SJCRH30 (cell line): ENCODE data around the gene SCEL. TPM values are rescaled to one million over a fixed set of nuclear protein-coding genes. Genes with fewer than 3 reads are reported as not detected.

Source experiments
- DNase-seq, 2 experiments: peaks; one replicate each; pipeline ENCODE4 v3.0.0-alpha.2; 2015 to 2020
- H3K27ac ChIP-seq: fragments of 250-450 bp; sonication (Bioruptor Pico); 2 replicates; pipeline ENCODE4 v1.5.1; 2020; ENCODE audit warnings: mild to moderate bottlenecking, moderate library complexity
- H3K27me3 ChIP-seq: fragments of 250-450 bp; sonication (Bioruptor Pico); 2 replicates; pipeline ENCODE4 v1.5.1; 2020; ENCODE audit warnings: mild to moderate bottlenecking, moderate library complexity
- H3K36me3 ChIP-seq: fragments of 250-450 bp; sonication (Bioruptor Pico); 2 replicates; pipeline ENCODE4 v1.5.1; 2020; ENCODE audit warnings: mild to moderate bottlenecking, moderate library complexity
- H3K4me1 ChIP-seq: fragments of 250-450 bp; sonication (Bioruptor Pico); 2 replicates; pipeline ENCODE4 v1.5.1; 2020; ENCODE audit warnings: mild to moderate bottlenecking, moderate library complexity
- H3K4me3 ChIP-seq: fragments of 250-450 bp; sonication (Bioruptor Pico); 2 replicates; pipeline ENCODE4 v1.5.1; 2020; ENCODE audit warnings: mild to moderate bottlenecking, moderate library complexity
- H3K9me3 ChIP-seq: fragments of 250-450 bp; sonication (Bioruptor Pico); replicated peaks from 2 replicates; pipeline ENCODE4 v1.5.1; 2020; ENCODE audit warnings: mild to moderate bottlenecking, moderate library complexity
- total RNA-seq: library from RNA; depleted of rRNA; stranded (reverse); fragments of >200 nt; shearing (Covaris generic); gene quantifications from 2 replicates; pipeline ENCODE4 v1.2.3, GENCODE V29; 2014

The SCEL gene
- total RNA-seq, 1 experiment from 2014 or later = not detected

DNA sequence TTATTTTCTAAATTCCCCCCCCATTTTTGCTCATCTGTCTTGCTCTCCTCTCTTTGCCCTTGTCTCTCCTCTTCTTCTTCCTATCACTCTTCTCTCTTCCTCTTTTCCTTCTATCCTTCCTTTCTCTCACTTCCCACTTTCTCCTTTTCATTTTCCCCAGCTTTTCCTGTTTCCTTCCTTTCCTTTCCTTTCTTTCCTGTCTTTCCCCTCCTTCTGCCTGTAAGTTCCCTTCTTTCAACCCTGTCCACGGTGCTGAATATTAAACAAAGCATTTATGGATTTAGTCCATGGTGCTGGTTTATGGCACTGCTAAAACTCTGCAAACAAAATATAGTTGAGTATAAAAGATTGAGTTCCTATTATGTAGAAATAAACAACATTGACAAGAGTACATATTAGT, 27.6 kb downstream of the SCEL start:
- Histone ChIP-seq H3K4me1 (no peaks in the 10 kb centered on the region), H3K36me3 (no peaks in the 10 kb centered on the region), H3K4me3 (no peak overlapping the region), H3K27me3 (no peaks in the 10 kb centered on the region), H3K27ac (no peak overlapping the region), H3K9me3 (no peaks in the 10 kb centered on the region)
- peak in 1 of 2 experiments; percentile 40 for DNase-seq

DNA sequence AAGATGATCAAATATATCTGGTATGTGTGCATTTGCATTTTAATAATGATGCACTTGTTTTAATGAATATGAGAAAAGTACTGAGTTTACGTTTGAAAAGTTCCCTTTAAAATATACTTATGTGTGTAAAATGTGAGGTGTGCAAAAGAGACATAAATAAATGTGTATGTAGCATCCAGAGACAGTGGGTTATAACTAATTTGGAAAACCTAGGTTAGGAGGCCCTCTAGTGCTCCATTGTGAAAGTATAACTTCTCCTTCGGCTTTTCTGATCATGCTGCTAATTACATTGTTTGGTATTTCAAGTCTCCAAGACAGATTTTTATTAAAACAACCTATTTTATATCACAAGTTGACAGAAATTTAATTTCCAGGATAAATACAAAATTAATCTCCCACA, 30.1 kb downstream of the SCEL start:
- Histone ChIP-seq H3K4me1 (no peaks in the 10 kb centered on the region), H3K27me3 (no peaks in the 10 kb centered on the region), H3K4me3 (no peak overlapping the region), H3K27ac (no peak overlapping the region), H3K9me3 (no peaks in the 10 kb centered on the region), H3K36me3 (no peaks in the 10 kb centered on the region)
- DNase-seq = peak in 1 of 2 experiments; percentile 44

DNA sequence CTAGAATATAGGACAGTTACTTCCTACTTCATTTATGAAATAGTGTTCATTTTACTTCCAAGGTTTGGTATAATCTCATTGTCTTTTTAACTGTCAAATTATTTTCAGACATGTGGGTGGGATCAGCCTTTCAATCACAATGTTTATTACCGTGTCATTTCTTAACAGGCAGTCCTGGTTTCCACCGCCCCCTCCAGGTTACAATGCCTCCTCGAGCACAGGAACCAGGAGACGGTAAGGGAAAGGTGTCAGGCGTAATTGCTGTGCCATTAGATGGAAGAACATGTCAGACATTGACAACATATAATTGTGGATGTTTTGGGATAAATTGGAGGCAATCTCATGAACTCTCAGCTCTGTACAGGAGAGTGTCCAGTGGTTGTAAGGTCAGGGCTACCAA, 36.5 kb downstream of the SCEL start:
- no peak for DNase-seq

DNA sequence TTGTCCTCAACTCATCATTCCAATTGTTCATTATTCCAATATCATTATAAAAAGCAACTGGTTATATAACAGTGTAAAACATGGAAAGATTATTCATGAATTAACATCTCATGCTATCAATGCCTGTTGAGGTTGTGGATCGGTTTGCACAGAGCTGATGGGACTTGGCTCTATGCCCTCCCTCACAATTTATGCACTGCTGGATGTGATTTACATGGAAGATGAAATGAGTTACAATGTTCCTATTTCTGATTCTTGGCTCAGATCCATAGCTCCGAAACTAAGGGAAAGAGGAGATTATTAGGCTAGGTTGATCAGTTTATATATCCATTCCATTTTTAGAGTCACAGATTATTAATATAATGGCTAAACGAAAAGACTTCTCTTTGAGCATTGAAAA, 38.6 kb downstream of the SCEL start:
- Histone ChIP-seq H3K27ac (no peak overlapping the region), H3K9me3 (no peaks in the 10 kb centered on the region), H3K4me3 (no peak overlapping the region), H3K27me3 (no peaks in the 10 kb centered on the region), H3K4me1 (no peaks in the 10 kb centered on the region), H3K36me3 (no peaks in the 10 kb centered on the region)
- no peak for DNase-seq

More for the DNA sequence above, 36.5 kb downstream of the SCEL start:
- Histone ChIP-seq H3K27ac (no peak overlapping the region), H3K36me3 (no peaks in the 10 kb centered on the region), H3K4me3 (no peak overlapping the region), H3K4me1 (no peaks in the 10 kb centered on the region), H3K27me3 (no peaks in the 10 kb centered on the region), H3K9me3 (no peaks in the 10 kb centered on the region)

DNA sequence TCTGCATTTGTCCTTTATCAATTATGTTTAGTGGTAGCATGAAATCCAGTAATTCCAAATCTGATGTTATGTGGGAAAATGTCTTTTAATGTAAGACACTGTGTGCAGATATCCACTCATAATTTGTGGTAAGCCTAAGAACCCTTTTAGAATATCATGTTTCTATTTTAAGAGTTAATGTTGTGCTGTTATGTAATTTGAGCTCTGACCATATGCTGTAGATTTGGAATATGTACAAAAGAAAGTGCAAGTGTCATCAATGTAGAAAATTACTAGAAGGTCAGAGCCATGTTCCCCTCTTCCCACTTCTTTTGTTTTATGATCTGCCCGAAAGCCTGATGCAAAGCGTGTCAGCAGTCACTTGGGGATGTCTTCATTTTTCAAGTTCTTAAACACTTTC, 44.5 kb downstream of the SCEL start:
- H3K36me3 ChIP-seq = no peaks in the 10 kb centered on the region
- H3K27me3 ChIP-seq = no peaks in the 10 kb centered on the region
- H3K4me1 ChIP-seq = no peaks in the 10 kb centered on the region; the same call in 1 of the 2 replicates
- no peak overlapping the region for H3K27ac ChIP-seq
- peak in 1 of 2 experiments; percentile 18 for DNase-seq
- H3K4me3 ChIP-seq = no peak overlapping the region
- H3K9me3 ChIP-seq = no peaks in the 10 kb centered on the region

DNA sequence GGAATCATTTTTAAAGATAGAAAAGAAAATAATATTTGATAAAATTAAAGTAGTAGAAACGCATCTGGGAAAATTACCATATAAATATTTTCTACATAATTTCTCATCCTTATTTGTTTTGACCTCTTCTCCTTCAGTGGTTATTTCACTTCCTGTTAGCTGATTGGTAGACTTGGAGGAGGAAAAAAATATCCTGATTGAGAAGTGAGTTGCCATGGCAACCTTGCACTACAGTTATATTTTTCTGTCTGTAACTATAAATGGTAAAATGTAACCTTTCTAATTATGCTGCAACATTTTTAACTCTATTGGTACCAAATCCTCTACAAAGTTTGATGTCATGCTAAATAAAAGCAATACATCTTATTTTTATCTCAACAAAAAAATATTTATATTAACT, 45.2 kb downstream of the SCEL start:
- no peak for DNase-seq
- Histone ChIP-seq H3K4me1 (no peaks in the 10 kb centered on the region; the same call in 1 of the 2 replicates), H3K9me3 (no peaks in the 10 kb centered on the region), H3K27ac (no peak overlapping the region), H3K36me3 (no peaks in the 10 kb centered on the region), H3K4me3 (no peak overlapping the region), H3K27me3 (no peaks in the 10 kb centered on the region)

DNA sequence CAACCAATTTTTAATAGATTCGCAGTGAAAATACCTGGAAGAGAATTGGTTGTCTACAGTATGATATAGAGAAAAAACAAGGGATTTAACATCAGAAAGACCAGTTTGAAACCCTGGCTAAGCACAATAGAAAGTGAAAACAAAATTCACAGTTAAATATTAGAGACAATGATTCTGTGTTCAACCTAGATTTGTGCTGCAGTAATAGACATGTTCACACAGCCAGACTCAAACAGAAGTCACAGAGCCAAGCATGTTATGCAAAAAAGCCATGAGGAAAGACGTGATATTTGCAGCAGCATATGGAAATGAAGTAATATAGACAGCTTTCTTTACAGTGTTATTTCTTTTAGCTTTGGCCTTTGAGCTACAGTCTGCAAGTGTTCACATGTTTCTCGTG, 48.1 kb downstream of the SCEL start:
- H3K27me3 ChIP-seq = no peaks in the 10 kb centered on the region
- no peak overlapping the region for H3K4me3 ChIP-seq
- DNase-seq = no peak
- H3K27ac ChIP-seq = no peak overlapping the region
- H3K36me3 ChIP-seq = no peaks in the 10 kb centered on the region
- no peaks in the 10 kb centered on the region; the same call in 1 of the 2 replicates for H3K4me1 ChIP-seq
- H3K9me3 ChIP-seq = no peaks in the 10 kb centered on the region

DNA sequence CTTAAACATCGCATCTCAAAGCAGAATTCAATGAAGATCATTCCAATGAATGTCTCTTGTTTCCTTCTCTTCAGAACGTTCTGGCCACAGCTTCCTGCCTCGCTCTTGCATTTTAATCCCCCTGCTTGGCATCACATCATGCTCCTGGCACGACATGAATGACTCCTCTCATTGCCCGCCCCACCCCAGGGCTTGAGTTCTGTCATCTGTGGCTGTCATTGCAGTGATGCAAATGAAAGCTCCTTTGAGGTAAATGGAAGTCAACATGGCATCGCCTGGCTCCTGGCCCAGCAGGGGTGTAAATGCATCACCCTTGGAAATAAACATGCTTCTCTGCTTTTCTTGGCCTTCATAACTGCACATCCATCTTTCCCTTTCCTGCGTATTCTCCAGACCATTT, 48.6 kb downstream of the SCEL start:
- H3K9me3 ChIP-seq = no peaks in the 10 kb centered on the region
- peak; percentile 27 to 37 for DNase-seq
- no peaks in the 10 kb centered on the region for H3K36me3 ChIP-seq
- no peaks in the 10 kb centered on the region for H3K27me3 ChIP-seq
- no peaks in the 10 kb centered on the region; the same call in 1 of the 2 replicates for H3K4me1 ChIP-seq
- H3K4me3 ChIP-seq = no peak overlapping the region
- H3K27ac ChIP-seq = no peak overlapping the region

DNA sequence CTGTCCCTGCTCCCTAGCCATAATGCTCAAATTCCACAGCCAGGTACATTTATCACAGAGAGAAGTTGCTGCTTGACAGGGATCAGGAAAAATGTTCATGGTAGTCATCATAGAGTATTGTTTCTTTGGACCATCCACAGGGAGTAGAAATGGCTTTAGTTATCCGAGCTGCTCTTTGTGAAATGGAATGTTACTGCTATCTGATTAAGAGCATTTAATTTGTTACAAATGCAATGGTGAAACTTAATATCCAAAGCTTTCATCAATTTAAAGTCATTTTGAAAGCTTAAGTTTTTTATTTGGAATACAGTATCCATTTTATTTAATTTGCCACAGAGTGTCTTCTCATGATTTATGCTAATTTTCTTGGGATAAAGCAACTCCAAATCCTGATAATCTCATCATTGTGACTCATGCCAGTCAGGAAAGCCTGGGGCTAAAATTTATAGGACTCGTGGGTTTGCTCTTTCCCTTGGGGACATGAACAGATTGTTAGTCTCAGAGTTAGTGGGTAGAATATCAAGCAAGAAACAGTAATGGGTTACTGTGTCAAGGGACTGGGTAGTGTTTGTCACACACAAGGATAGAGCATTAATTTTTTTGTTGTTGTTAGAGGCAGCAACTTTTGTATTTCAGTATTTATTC, 59.8 kb downstream of the SCEL start:
- H3K27ac ChIP-seq = no peak overlapping the region
- H3K27me3 ChIP-seq = no peaks in the 10 kb centered on the region
- no peaks in the 10 kb centered on the region for H3K4me1 ChIP-seq
- H3K9me3 ChIP-seq = no peaks in the 10 kb centered on the region
- DNase-seq = peak in 1 of 2 experiments; percentile 24
- H3K36me3 ChIP-seq = no peaks in the 10 kb centered on the region
- no peak overlapping the region for H3K4me3 ChIP-seq

DNA sequence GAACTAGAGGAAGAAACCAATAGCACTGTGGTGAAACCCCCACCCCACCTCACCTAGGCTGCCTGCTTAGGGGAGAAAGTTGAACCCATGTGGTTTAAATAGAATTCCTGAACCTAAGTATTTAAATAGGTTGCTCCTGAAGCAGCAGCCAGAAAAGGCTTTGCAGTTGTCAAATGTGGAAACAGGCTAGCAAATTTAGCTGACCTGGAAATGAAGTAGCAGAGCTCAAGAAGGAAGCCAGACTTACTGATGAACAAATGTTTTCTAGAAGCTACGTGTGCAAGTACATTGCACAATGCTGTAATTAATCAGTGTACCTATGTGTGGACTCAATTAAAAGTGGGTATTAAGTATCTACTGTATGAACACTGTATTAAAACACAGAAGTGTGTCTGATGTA, 61.3 kb downstream of the SCEL start:
- H3K4me1 ChIP-seq = no peaks in the 10 kb centered on the region
- H3K27me3 ChIP-seq = no peaks in the 10 kb centered on the region
- H3K36me3 ChIP-seq = no peaks in the 10 kb centered on the region
- DNase-seq = no peak
- no peaks in the 10 kb centered on the region for H3K9me3 ChIP-seq
- no peak overlapping the region for H3K4me3 ChIP-seq
- no peak overlapping the region for H3K27ac ChIP-seq

DNA sequence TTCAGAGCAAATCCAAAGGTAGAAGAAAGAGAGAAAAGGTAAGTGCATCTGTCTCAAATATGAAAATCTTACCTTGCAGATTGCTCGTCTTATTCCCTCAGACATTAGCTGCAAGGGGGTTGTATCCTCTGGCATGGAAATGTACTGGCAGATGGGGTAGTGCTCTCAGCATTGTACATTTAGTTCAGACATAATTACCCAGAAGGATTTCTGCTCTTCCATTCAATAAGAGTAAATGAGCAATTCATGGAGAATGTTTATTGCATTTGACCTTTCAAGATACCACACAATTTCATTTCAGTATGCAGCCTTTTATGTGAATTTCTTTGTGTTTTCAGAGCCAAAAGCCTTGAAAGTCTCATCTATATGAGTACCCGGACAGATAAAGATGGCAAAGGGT, 63.8 kb downstream of the SCEL start:
- no peak for DNase-seq
- Histone ChIP-seq H3K4me3 (no peak overlapping the region), H3K4me1 (no peaks in the 10 kb centered on the region), H3K36me3 (no peaks in the 10 kb centered on the region), H3K9me3 (no peaks in the 10 kb centered on the region), H3K27ac (no peak overlapping the region), H3K27me3 (no peaks in the 10 kb centered on the region)

DNA sequence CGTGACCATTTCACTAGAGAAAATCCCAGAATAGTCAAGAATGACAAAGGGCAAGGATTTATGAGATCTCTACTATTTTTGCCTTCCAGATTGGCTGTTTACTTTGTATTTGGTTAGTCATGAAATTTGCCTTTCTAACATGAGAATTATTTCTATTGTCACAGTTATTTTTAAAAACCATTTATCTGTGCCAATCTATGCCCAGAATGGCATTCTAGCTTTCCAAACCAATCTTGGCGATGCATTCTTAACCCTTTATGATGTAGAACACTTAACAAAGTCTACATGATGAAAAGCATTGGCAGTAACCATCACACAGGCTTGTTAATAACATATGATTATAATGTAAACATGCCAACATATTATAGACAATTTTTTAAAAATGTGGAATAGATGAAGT, 65.2 kb downstream of the SCEL start:
- H3K4me1 ChIP-seq = no peaks in the 10 kb centered on the region
- no peak for DNase-seq
- H3K4me3 ChIP-seq = no peak overlapping the region
- no peaks in the 10 kb centered on the region for H3K9me3 ChIP-seq
- H3K27ac ChIP-seq = no peak overlapping the region
- H3K27me3 ChIP-seq = no peaks in the 10 kb centered on the region
- no peaks in the 10 kb centered on the region for H3K36me3 ChIP-seq

DNA sequence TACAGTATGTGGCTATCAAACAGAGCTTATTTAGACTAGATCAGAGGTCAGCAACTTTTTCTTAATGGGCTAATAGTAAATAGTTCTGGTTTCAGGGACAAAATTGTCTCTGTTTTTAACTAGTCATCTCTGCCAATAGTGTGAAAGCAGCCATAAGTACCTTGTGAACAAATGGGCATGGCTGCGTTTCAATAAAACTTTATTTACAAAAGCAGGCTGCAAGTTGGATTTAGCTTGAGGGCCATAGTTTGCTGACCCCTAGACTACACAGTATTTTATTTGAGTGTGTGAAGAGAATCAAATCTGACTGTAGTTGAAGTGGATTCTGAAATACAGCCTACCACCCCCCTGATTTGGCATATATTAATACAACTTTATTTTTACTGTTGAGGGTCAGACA, 75.6 kb downstream of the SCEL start:
- no peaks in the 10 kb centered on the region for H3K9me3 ChIP-seq
- no peak for DNase-seq
- H3K4me1 ChIP-seq = no peaks in the 10 kb centered on the region
- H3K4me3 ChIP-seq = no peak overlapping the region
- no peaks in the 10 kb centered on the region for H3K36me3 ChIP-seq
- no peak overlapping the region for H3K27ac ChIP-seq
- H3K27me3 ChIP-seq = no peaks in the 10 kb centered on the region

DNA sequence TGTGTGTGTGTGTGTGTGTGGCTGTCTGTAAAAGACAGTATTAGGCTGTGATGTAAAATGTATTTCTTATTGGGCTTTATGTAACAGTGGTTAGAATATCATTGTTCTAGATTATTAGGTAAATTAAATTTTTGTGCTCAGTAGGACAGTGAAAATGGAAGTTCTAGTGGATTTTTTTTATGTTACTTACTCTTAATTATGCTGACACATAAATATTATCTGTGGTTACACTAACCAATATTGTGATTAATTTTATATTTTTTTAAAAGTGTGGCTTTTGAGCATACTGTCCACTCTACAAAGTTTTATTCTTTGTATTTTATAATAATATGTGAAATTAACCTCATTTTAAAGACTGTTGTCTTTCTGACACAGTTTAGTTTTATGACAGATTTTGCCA, 80.5 kb downstream of the SCEL start:
- no peak for DNase-seq

DNA sequence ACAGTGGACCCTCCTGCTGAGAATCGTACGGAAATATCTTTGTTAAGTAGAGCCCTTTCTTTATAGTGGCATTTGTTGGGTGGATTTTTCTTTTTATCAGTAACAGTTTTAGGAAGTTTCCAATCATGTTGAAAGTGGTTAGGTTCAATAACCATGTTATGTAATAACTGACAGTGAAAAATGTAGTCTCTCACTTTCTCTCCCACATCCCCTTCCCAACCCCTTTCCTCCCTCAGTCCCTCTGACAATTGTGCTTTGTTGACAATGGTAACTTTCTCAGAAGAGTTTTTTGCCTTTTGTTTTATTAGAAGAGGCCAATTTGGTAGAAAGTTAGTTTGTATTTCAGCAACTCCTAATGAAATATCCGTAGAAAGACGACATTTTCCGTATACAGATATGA, 84.1 kb downstream of the SCEL start:
- Histone ChIP-seq H3K27ac (no peak overlapping the region), H3K4me3 (no peak overlapping the region), H3K9me3 (no peaks in the 10 kb centered on the region), H3K36me3 (no peaks in the 10 kb centered on the region), H3K4me1 (no peaks in the 10 kb centered on the region), H3K27me3 (no peaks in the 10 kb centered on the region)
- no peak for DNase-seq

More for the DNA sequence above, 80.5 kb downstream of the SCEL start:
- Histone ChIP-seq H3K9me3 (no peaks in the 10 kb centered on the region), H3K27ac (no peak overlapping the region), H3K4me3 (no peak overlapping the region), H3K36me3 (no peaks in the 10 kb centered on the region), H3K4me1 (no peaks in the 10 kb centered on the region), H3K27me3 (no peaks in the 10 kb centered on the region)

DNA sequence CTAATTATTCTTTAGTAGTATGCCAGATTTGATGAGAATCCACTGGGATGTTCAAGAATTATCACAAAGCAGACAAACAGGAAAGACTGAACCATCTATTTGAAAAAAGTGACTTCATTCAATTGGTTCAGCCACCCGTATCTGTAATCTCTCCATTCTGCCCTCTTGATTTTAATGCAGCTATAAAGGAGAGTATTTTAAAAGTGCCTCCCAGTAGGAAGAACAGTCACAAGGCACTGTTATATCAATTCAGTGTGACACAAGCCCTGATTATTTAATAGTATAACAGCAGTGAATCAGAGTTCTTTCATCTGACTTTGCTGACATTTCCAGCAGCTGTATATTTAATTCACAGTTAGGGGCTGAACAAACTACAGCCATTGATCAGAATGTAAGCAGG, 84.6 kb downstream of the SCEL start:
- Histone ChIP-seq H3K27me3 (no peaks in the 10 kb centered on the region), H3K27ac (no peak overlapping the region), H3K4me1 (no peaks in the 10 kb centered on the region)

More for the DNA sequence above, 84.6 kb downstream of the SCEL start:
- no peak overlapping the region for H3K4me3 ChIP-seq
- H3K36me3 ChIP-seq = no peaks in the 10 kb centered on the region
- no peaks in the 10 kb centered on the region for H3K9me3 ChIP-seq
- no peak for DNase-seq
